Lung (tissue), 12 donors: ENCODE measurements around the gene CCDC106. TPM values are rescaled to one million over a fixed set of nuclear protein-coding genes. Genes with fewer than 3 reads are reported as not detected.

ENCODE experiments used
- ATAC-seq: fragments of 200-7000 bp; cut with Tn5 transposase; one replicate; pipeline ENCODE4 v1.9.1; 2020; ENCODE audit warnings: moderate number of reproducible peaks; ENCODE audit not compliant: insufficient read depth, low FRiP score
- DNase-seq, 3 donors: peaks; one replicate each; pipeline ENCODE4 v3.0.0-alpha.2; 2013 to 2017
- H3K27ac ChIP-seq, 2 donors: one replicate each; pipeline ENCODE4 v1.5.1; 2013; ENCODE audit warnings: mild to moderate bottlenecking in 2 of 2, moderate library complexity in 2 of 2, control low read depth in 1 of 2, inconsistent platforms in 1 of 2, low read depth in 1 of 2, low read length in 1 of 2
- H3K27me3 ChIP-seq, 3 donors: one replicate each; pipeline ENCODE4 v1.5.1; 2013; ENCODE audit warnings: low read length in 2 of 3; ENCODE audit not compliant: control insufficient read depth in 3 of 3, insufficient read depth in 3 of 3
- H3K36me3 ChIP-seq, 4 donors: one replicate each; pipeline ENCODE4 v1.5.1; 2013; ENCODE audit warnings: low read length in 4 of 4, mild to moderate bottlenecking in 1 of 4, moderate library complexity in 1 of 4; ENCODE audit not compliant: control insufficient read depth in 4 of 4, insufficient read depth in 4 of 4
- H3K4me1 ChIP-seq, 5 donors: one replicate each; pipeline ENCODE4 v1.5.1; 2013; ENCODE audit warnings: low read length in 5 of 5, mild to moderate bottlenecking in 2 of 5, moderate library complexity in 1 of 5; ENCODE audit not compliant: control insufficient read depth in 5 of 5, insufficient read depth in 5 of 5
- H3K4me3 ChIP-seq: one replicate; pipeline ENCODE4 v1.5.1; 2013; ENCODE audit warnings: mild to moderate bottlenecking, control low read depth, moderate library complexity
- H3K9ac ChIP-seq, 2 donors: one replicate each; pipeline ENCODE4 v1.5.1; 2013; ENCODE audit warnings: low read length in 2 of 2, control low read depth in 1 of 2; ENCODE audit not compliant: insufficient read depth in 1 of 2
- H3K9me3 ChIP-seq, 4 donors: one replicate each; pipeline ENCODE4 v1.5.1; 2013; ENCODE audit warnings: low read length in 3 of 4, mild to moderate bottlenecking in 1 of 4, moderate library complexity in 1 of 4; ENCODE audit not compliant: control insufficient read depth in 4 of 4, insufficient read depth in 3 of 4
- CTCF ChIP-seq: IDR thresholded peaks from 2 replicates; pipeline ENCODE4 v1.5.1; 2012; ENCODE audit warnings: mild to moderate bottlenecking; ENCODE audit errors: control extremely low read depth, extremely low read depth
- WGBS, 2 donors: extraction: QIAGEN DNeasy Blood & Tissue Kit; methylation state at CpG; one replicate each; pipeline ENCODE4 v1.1.7; 2013; 5-methylcytosine and 5-hydroxymethylcytosine counted together
- polyA plus RNA-seq, 2 donors: library from polyadenylated mRNA; stranded (reverse); fragments of 200-250 nt; gene quantifications; one replicate each; pipeline ENCODE4 v1.2.1, GENCODE V29; 2013
- total RNA-seq, 2 donors: library from RNA; depleted of rRNA in 1 of 2; stranded (reverse); fragments of >200 nt in 1 of 2; gene quantifications; one replicate each; pipeline ENCODE4 v1.2.1, GENCODE V29; 2014 to 2021
- donor health status: control.
- donor health status: control.
- donor health status: Bipolar disorder and iron deficiency.
- donor health status: healthy.
- donor health status: DM: yes; HTN: yes; CAD: no.

CCDC106 gene
- total and polyA plus RNA-seq, 4 donors = 8.3 to 25.9 (median 14.3) TPM

- Histone ChIP-seq H3K27ac (no peak overlapping the region), H3K9ac (no peak overlapping the region), H3K4me3 (no peak overlapping the region), H3K4me1 (no peaks in the 10 kb centered on the region), H3K9me3 (no peaks in the 10 kb centered on the region), H3K27me3 (no peaks in the 10 kb centered on the region), H3K36me3 (peaks cover 3 to 25% (median 8%) of the 10 kb centered on the region in 4 donors)
- TF ChIP-seq CTCF = no peak
- WGBS, 2 donors = 78 to 84% methylated on average over 13 of the region's 13 CpGs
- DNase-seq (peak in 1 of 3 donors; percentile 15), ATAC-seq (no peak)
Measured at GRCh38 chr19:55702131-55702627, 54.2 kb downstream of the CCDC106 start.

Other genes with a start within 250 kb of the CCDC106 start
- gene UBE2S, start 240.4 kb upstream of the CCDC106 start, total RNA-seq = 10 to 100 TPM; 22.8 to 25.6 TPM
- gene UBE2S, start 240.4 kb upstream of the CCDC106 start, polyA plus RNA-seq = 10 to 100 TPM; 11.3 to 17.3 TPM
- under 1 TPM; 0.03 to 0.14 TPM for gene SHISA7, start 204.9 kb upstream of the CCDC106 start, total RNA-seq
- not detected for gene SHISA7, start 204.9 kb upstream of the CCDC106 start, polyA plus RNA-seq
- 10 to 100 TPM; 34.9 to 63.2 TPM for gene ISOC2, start 186.6 kb upstream of the CCDC106 start, total RNA-seq
- 10 to 100 TPM; 68.6 to 85.0 TPM for gene ISOC2, start 186.6 kb upstream of the CCDC106 start, polyA plus RNA-seq
- gene C19orf85, start 183.5 kb upstream of the CCDC106 start, total RNA-seq = not detected
- not detected for gene C19orf85, start 183.5 kb upstream of the CCDC106 start, polyA plus RNA-seq
- gene ZNF628, start 171.6 kb upstream of the CCDC106 start, total RNA-seq = 10 to 100 TPM in 1 of 2 donors, 1 to 10 TPM in 1; 2.0 to 12.3 TPM
- gene ZNF628, start 171.6 kb upstream of the CCDC106 start, polyA plus RNA-seq = 1 to 10 TPM; 7.5 to 8.0 TPM
- gene NAT14, start 163.0 kb upstream of the CCDC106 start, total RNA-seq = 10 to 100 TPM; 17.7 to 43.9 TPM
- 10 to 100 TPM; 22.6 to 46.2 TPM for gene NAT14, start 163.0 kb upstream of the CCDC106 start, polyA plus RNA-seq
- 1 to 10 TPM; 6.8 to 8.4 TPM for gene SSC5D, start 159.8 kb upstream of the CCDC106 start, total RNA-seq
- gene SSC5D, start 159.8 kb upstream of the CCDC106 start, polyA plus RNA-seq = 1 to 10 TPM in 1 of 2 donors, under 1 TPM in 1; 0.66 to 2.1 TPM
- gene SBK2, start 111.1 kb upstream of the CCDC106 start, total RNA-seq = under 1 TPM in 1 of 2 donors, not detected in 1; 0.31 TPM
- not detected for gene SBK2, start 111.1 kb upstream of the CCDC106 start, polyA plus RNA-seq
- gene SBK3, start 102.7 kb upstream of the CCDC106 start, total RNA-seq = 1 to 10 TPM in 1 of 2 donors, not detected in 1; 1.2 TPM
- under 1 TPM in 1 of 2 donors, not detected in 1; 0.81 TPM for gene SBK3, start 102.7 kb upstream of the CCDC106 start, polyA plus RNA-seq
- 10 to 100 TPM in 1 of 2 donors, 1 to 10 TPM in 1; 4.3 to 20.8 TPM for gene ZNF579, start 67.4 kb upstream of the CCDC106 start, total RNA-seq
- gene ZNF579, start 67.4 kb upstream of the CCDC106 start, polyA plus RNA-seq = 10 to 100 TPM in 1 of 2 donors, 1 to 10 TPM in 1; 6.5 to 13.6 TPM
- 10 to 100 TPM in 1 of 2 donors, 1 to 10 TPM in 1; 5.6 to 17.6 TPM for gene FIZ1, start 48.7 kb upstream of the CCDC106 start, total RNA-seq
- 10 to 100 TPM in 1 of 2 donors, 1 to 10 TPM in 1; 7.5 to 12.3 TPM for gene FIZ1, start 48.7 kb upstream of the CCDC106 start, polyA plus RNA-seq
- gene ZNF524, start 47.9 kb upstream of the CCDC106 start, total RNA-seq = 10 to 100 TPM; 12.6 to 26.3 TPM
- 10 to 100 TPM; 30.1 to 62.5 TPM for gene ZNF524, start 47.9 kb upstream of the CCDC106 start, polyA plus RNA-seq
- 10 to 100 TPM in 1 of 2 donors, 1 to 10 TPM in 1; 5.1 to 19.3 TPM for gene ZNF865, start 42.6 kb upstream of the CCDC106 start, total RNA-seq
- 10 to 100 TPM in 1 of 2 donors, 1 to 10 TPM in 1; 8.4 to 11.7 TPM for gene ZNF865, start 42.6 kb upstream of the CCDC106 start, polyA plus RNA-seq
- gene ZNF784, start 23.6 kb upstream of the CCDC106 start, total RNA-seq = 1 to 10 TPM; 6.3 to 9.4 TPM
- 1 to 10 TPM; 6.5 to 7.2 TPM for gene ZNF784, start 23.6 kb upstream of the CCDC106 start, polyA plus RNA-seq
- 10 to 100 TPM; 11.1 to 41.3 TPM for gene ZNF580, start 7.2 kb upstream of the CCDC106 start, total RNA-seq
- gene ZNF580, start 7.2 kb upstream of the CCDC106 start, polyA plus RNA-seq = 10 to 100 TPM; 22.3 to 39.3 TPM
- 10 to 100 TPM; 15.7 to 18.1 TPM for gene ZNF581, start 4.6 kb upstream of the CCDC106 start, total RNA-seq
- gene ZNF581, start 4.6 kb upstream of the CCDC106 start, polyA plus RNA-seq = 10 to 100 TPM; 15.0 to 15.5 TPM
- gene U2AF2, start 6.8 kb downstream of the CCDC106 start, total RNA-seq = 100 to 1,000 TPM; 109 to 181 TPM
- 100 to 1,000 TPM; 114 to 149 TPM for gene U2AF2, start 6.8 kb downstream of the CCDC106 start, polyA plus RNA-seq
- 100 to 1,000 TPM in 1 of 2 donors, 10 to 100 TPM in 1; 84.8 to 140 TPM for gene EPN1, start 27.0 kb downstream of the CCDC106 start, total RNA-seq
- gene EPN1, start 27.0 kb downstream of the CCDC106 start, polyA plus RNA-seq = 100 to 1,000 TPM in 1 of 2 donors, 10 to 100 TPM in 1; 92.0 to 107 TPM
- gene NLRP9, start 90.2 kb downstream of the CCDC106 start, total RNA-seq = not detected
- not detected for gene NLRP9, start 90.2 kb downstream of the CCDC106 start, polyA plus RNA-seq
- not detected for gene RFPL4A, start 110.9 kb downstream of the CCDC106 start, total RNA-seq
- gene RFPL4A, start 110.9 kb downstream of the CCDC106 start, polyA plus RNA-seq = not detected
- not detected for gene RFPL4AL1, start 120.9 kb downstream of the CCDC106 start, total RNA-seq
- gene RFPL4AL1, start 120.9 kb downstream of the CCDC106 start, polyA plus RNA-seq = not detected
- not detected for gene NLRP11, start 183.8 kb downstream of the CCDC106 start, total RNA-seq
- not detected for gene NLRP11, start 183.8 kb downstream of the CCDC106 start, polyA plus RNA-seq
- under 1 TPM in 1 of 2 donors, not detected in 1; 0.11 TPM for gene NLRP4, start 188.3 kb downstream of the CCDC106 start, total RNA-seq
- not detected for gene NLRP4, start 188.3 kb downstream of the CCDC106 start, polyA plus RNA-seq